Fibroblast of lung (primary cell): ENCODE measurements around the gene GPSM1. TPM values are rescaled to one million over a fixed set of nuclear protein-coding genes. Genes with fewer than 3 reads are reported as not detected.

Experiments
- DNase-seq, 2 donors: peaks; one replicate each; pipeline versions ENCODE4 v3.0.0 to v3.0.0-alpha.2; 2010; ENCODE audit warnings: low read depth in 2 of 2
- H2AFZ ChIP-seq: 2 replicates; pipeline ENCODE4 v1.5.1; 2012; ENCODE audit warnings: low read length, control low read depth, inconsistent platforms
- H3K27ac ChIP-seq: 2 replicates; pipeline ENCODE4 v1.5.1; 2011; ENCODE audit warnings: low read length, control low read depth; ENCODE audit not compliant: insufficient read depth
- H3K27me3 ChIP-seq: 2 replicates; pipeline ENCODE4 v1.5.1; 2011; ENCODE audit warnings: mild to moderate bottlenecking, low read length; ENCODE audit not compliant: control insufficient read depth, insufficient read depth
- H3K36me3 ChIP-seq: 2 replicates; pipeline ENCODE4 v1.5.1; 2011; ENCODE audit warnings: low read length; ENCODE audit not compliant: control insufficient read depth, insufficient read depth
- H3K4me1 ChIP-seq: 2 replicates; pipeline ENCODE4 v1.5.1; 2011; ENCODE audit warnings: low read length; ENCODE audit not compliant: control insufficient read depth, insufficient read depth; ENCODE audit errors: extremely low read depth
- H3K4me2 ChIP-seq: 2 replicates; pipeline ENCODE4 v1.5.1; 2011; ENCODE audit warnings: low read length, control low read depth; ENCODE audit not compliant: insufficient read depth; ENCODE audit errors: extremely low read depth
- H3K4me3 ChIP-seq, 4 experiments: fragments of 200-600 bp in 1 of 4; sonication (generic) in 1 of 4; replicated peaks in 1 of 4; 2 replicates each; pipeline ENCODE4 v1.5.1; 2011 to 2016; ENCODE audit warnings: low read length in 4 of 4, low read depth in 3 of 4, mild to moderate bottlenecking in 3 of 4, control low read depth in 2 of 4, inconsistent platforms in 1 of 4, mixed read lengths in 1 of 4; ENCODE audit not compliant: insufficient read depth in 1 of 4; ENCODE audit errors: control extremely low read depth in 1 of 4
- H3K79me2 ChIP-seq: 2 replicates; pipeline ENCODE4 v1.5.1; 2012; ENCODE audit warnings: mild to moderate bottlenecking, low read length, inconsistent platforms; ENCODE audit not compliant: control insufficient read depth, insufficient read depth
- H3K9ac ChIP-seq: 2 replicates; pipeline ENCODE4 v1.5.1; 2011; ENCODE audit warnings: mild to moderate bottlenecking, low read length, control low read depth; ENCODE audit not compliant: insufficient read depth
- H3K9me3 ChIP-seq: 2 replicates; pipeline ENCODE4 v1.5.1; 2012; ENCODE audit warnings: low read depth, low read length; ENCODE audit not compliant: control insufficient read depth, insufficient read depth
- H4K20me1 ChIP-seq: 2 replicates; pipeline ENCODE4 v1.5.1; 2011; ENCODE audit warnings: low read length; ENCODE audit not compliant: control insufficient read depth, insufficient read depth; ENCODE audit errors: extremely low read depth
- EZH2 ChIP-seq: IDR thresholded peaks from 2 replicates; pipeline ENCODE4 v1.5.1; 2012; ENCODE audit warnings: low read length, control low read depth, mild to moderate bottlenecking; ENCODE audit errors: missing control alignments
- polyA plus RNA-seq, 2 donors: library from polyadenylated mRNA; depleted of rRNA in 1 of 2; stranded (reverse) in 1 of 2; unstranded in 1 of 2; fragments of >200 nt; gene quantifications; 2 replicates each; pipeline ENCODE4 v1.2.1, GENCODE V29; 2011 to 2012; ENCODE audit warnings: missing spikeins in 1 of 2
- total RNA-seq: library from RNA; depleted of rRNA; stranded (reverse); fragments of >200 nt; gene quantifications from 2 replicates; pipeline ENCODE4 v1.2.1, GENCODE V29; 2014
- TF ChIP-seq, protein P1 (sequence below), 2 donors: IDR thresholded peaks in 1 of 2; conservative IDR thresholded peaks in 1 of 2; 1 replicate in 1 of 2; 2 replicates in 1 of 2; pipeline ENCODE4 v1.5.1; 2011 to 2012; ENCODE audit warnings: low read length in 2 of 2, control low read depth in 1 of 2, inconsistent platforms in 1 of 2, low read depth in 1 of 2, mild to moderate bottlenecking in 1 of 2

GPSM1 gene
- total and polyA plus RNA-seq, 2 donors (not counting 1 experiment from before 2014, with no cell fraction given), result 15.8 to 60.3 TPM

DNA sequence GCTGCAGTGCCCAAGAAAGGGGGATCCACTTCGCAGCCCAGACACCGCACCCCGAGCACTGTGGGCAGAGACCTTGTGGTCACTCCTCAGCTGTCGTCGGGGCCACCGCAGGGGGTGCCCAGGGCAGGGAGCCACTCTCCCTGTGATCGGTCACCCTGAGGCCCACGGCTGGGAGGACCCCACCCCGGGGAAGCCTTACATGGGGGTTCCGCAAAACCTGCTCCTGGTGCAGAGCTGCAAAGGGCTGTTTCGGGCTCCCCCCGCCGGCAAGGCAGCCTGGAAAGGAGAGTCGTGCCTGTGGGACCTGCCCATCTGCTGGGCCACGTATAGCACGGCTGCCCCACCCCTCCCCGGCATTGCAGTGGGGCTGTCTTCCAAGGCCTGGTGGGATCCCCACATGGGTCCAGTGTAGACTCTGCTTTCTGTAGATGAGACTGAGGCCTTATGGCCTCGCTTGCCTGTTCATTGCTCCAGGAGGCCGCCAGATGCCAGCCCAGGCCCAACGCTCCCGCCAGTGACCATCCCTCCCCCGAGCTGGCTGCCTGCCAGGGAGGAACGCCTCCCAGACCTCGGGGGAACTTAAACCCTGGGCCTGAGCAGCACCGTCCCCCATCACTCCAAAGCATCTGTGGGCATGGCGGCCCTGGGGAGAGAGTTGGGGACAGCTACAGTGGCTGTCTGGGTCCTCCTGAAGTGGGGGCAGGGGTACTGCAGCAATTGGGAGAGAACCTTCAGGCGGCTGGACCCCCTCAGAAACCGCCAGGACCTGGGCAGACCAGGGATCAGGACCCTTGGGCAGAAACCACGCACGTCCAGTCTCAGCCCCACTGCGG, 37.8 kb downstream of the GPSM1 start:
- no peak overlapping the region for H2AFZ ChIP-seq
- no peaks in the 10 kb centered on the region for H3K9me3 ChIP-seq
- no peak overlapping the region for H3K27ac ChIP-seq
- no peaks in the 10 kb centered on the region for H4K20me1 ChIP-seq
- no peaks in the 10 kb centered on the region for H3K79me2 ChIP-seq
- no peak overlapping the region for H3K4me3 ChIP-seq
- no peaks in the 10 kb centered on the region for H3K27me3 ChIP-seq
- peaks cover 21% of the 10 kb centered on the region for H3K4me1 ChIP-seq
- TF ChIP-seq, protein P1, sequence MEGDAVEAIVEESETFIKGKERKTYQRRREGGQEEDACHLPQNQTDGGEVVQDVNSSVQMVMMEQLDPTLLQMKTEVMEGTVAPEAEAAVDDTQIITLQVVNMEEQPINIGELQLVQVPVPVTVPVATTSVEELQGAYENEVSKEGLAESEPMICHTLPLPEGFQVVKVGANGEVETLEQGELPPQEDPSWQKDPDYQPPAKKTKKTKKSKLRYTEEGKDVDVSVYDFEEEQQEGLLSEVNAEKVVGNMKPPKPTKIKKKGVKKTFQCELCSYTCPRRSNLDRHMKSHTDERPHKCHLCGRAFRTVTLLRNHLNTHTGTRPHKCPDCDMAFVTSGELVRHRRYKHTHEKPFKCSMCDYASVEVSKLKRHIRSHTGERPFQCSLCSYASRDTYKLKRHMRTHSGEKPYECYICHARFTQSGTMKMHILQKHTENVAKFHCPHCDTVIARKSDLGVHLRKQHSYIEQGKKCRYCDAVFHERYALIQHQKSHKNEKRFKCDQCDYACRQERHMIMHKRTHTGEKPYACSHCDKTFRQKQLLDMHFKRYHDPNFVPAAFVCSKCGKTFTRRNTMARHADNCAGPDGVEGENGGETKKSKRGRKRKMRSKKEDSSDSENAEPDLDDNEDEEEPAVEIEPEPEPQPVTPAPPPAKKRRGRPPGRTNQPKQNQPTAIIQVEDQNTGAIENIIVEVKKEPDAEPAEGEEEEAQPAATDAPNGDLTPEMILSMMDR (conservative IDR thresholded peaks at IDR 0.05 in 1 of 2, IDR thresholded peaks at IDR 0.05 in 1 of 2; ENCODE audit: low read depth in 1 of 2, low read length in 2 of 2), result no peak
- no peak for TF ChIP-seq EZH2
- H3K9ac ChIP-seq, result no peak overlapping the region
- H3K36me3 ChIP-seq, result peaks cover 1% of the 10 kb centered on the region
- no peak for DNase-seq
- H3K4me2 ChIP-seq, result no peak overlapping the region

DNA sequence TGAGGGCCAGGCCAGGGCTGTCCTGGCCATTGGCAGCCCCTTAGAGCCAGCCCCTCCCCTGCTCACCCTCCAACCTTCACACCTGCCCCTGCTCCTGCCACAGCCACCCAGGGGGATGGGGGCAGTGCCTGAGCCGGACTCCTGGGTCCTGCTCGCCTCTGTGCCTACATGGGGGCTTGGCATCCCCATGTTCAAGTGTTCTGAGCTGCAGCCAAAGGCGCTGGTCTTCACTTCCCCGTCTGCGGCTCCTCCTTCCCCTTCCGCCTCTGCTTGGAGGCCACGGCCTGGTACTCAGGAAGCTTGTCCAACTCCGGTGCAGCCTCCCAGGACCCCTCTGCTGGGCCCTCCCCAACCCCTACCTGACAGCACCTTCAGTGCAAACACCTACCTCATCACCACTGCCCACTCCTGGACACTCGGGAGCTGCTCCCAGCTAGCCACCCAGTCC, 38.5 kb downstream of the GPSM1 start:
- Histone ChIP-seq H3K4me1 (peaks cover 18% of the 10 kb centered on the region), H3K79me2 (no peaks in the 10 kb centered on the region), H3K9me3 (no peaks in the 10 kb centered on the region), H3K27me3 (no peaks in the 10 kb centered on the region), H3K27ac (no peak overlapping the region), H2AFZ (no peak overlapping the region), H3K36me3 (no peaks in the 10 kb centered on the region), H3K4me2 (no peak overlapping the region), H4K20me1 (no peaks in the 10 kb centered on the region), H3K9ac (no peak overlapping the region), H3K4me3 (no peak overlapping the region)
- no peak for DNase-seq
- TF ChIP-seq, protein P1 (conservative IDR thresholded peaks at IDR 0.05 in 1 of 2, IDR thresholded peaks at IDR 0.05 in 1 of 2; ENCODE audit: low read depth in 1 of 2, low read length in 2 of 2), result no peak
- TF ChIP-seq EZH2, result no peak

DNA sequence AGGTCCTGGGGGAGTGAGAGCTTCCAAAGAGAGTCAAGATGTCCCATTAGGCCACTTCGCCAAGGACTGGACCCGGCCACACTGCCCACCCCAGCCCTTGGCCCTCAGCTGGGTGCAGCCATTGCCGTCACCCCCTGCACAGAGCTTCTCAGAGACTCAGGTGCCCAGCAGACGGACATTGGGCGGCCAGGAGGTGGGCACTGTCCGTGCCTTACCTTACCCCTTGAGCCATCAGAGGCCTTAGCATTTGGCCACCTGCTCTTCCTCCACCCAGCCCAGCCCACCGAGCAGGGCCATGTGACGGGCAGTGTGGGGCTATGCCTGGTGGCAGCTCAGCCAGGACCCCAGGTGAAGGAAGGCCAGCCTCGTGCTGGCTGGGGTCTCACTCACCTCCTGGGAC, 39.5 kb downstream of the GPSM1 start:
- Histone ChIP-seq H3K4me3 (no peak overlapping the region), H3K9ac (no peak overlapping the region), H3K36me3 (no peaks in the 10 kb centered on the region), H3K27me3 (no peaks in the 10 kb centered on the region), H3K4me2 (no peak overlapping the region), H3K27ac (no peak overlapping the region), H2AFZ (no peak overlapping the region), H3K4me1 (peaks cover 8% of the 10 kb centered on the region), H3K79me2 (no peaks in the 10 kb centered on the region), H3K9me3 (no peaks in the 10 kb centered on the region), H4K20me1 (no peaks in the 10 kb centered on the region)
- DNase-seq, result no peak
- no peak for TF ChIP-seq EZH2
- TF ChIP-seq, protein P1 (conservative IDR thresholded peaks at IDR 0.05 in 1 of 2, IDR thresholded peaks at IDR 0.05 in 1 of 2; ENCODE audit: low read depth in 1 of 2, low read length in 2 of 2), result no peak
